Measurements from ENCODE around the gene GPC3. TPM values are rescaled to one million over a fixed set of nuclear protein-coding genes. Genes with fewer than 3 reads are reported as not detected.

Gene GPC3
- total and polyA plus RNA-seq, 2 donors (not counting 3 experiments of a cell fraction or from before 2014, with no cell fraction given), result not detected

- no peaks in the 10 kb centered on the region for H3K27me3 ChIP-seq (ENCODE audit: control insufficient read depth in 2 of 2, insufficient read depth in 2 of 2, low read length in 2 of 2)
- no peak for TF ChIP-seq JUN (IDR thresholded peaks at IDR 0.05; ENCODE audit: borderline replicate concordance, insufficient read depth, insufficient read length, low read depth)
- TF ChIP-seq CTCF (IDR thresholded peaks at IDR 0.05; ENCODE audit: extremely low read depth in 1 of 2, insufficient read depth in 1 of 2, low read depth in 1 of 2, low read length in 2 of 2), result no peak
- no peak for TF ChIP-seq EZH2 (IDR thresholded peaks at IDR 0.05; ENCODE audit: borderline replicate concordance, low read depth, low read length, severe bottlenecking)
- no peak for TF ChIP-seq POLR2A (IDR thresholded peaks at IDR 0.05; ENCODE audit: low read depth, low read length)
- TF ChIP-seq POLR2AphosphoS5 (IDR thresholded peaks at IDR 0.05; ENCODE audit: insufficient read depth, low read depth, low read length), result no peak
- TF ChIP-seq FOS (IDR thresholded peaks at IDR 0.05; ENCODE audit: borderline replicate concordance, insufficient read depth, low read length), result no peak
- TF ChIP-seq MAX (IDR thresholded peaks at IDR 0.05; ENCODE audit: insufficient read depth, insufficient read length), result no peak
- TF ChIP-seq GATA2 (IDR thresholded peaks at IDR 0.05; ENCODE audit: insufficient read depth, insufficient read length, low read depth, low read length), result no peak
- TF ChIP-seq MYC (IDR thresholded peaks at IDR 0.05; ENCODE audit: low read depth, low read length), result no peak
- H3K4me2 ChIP-seq (ENCODE audit: insufficient read depth, low read length), result no peak overlapping the region
- no peak overlapping the region for H2AFZ ChIP-seq (ENCODE audit: low read depth, low read length)
- H3K4me1 ChIP-seq (ENCODE audit: control insufficient read depth, extremely low read depth, insufficient read depth, low read length), result no peaks in the 10 kb centered on the region
- H4K20me1 ChIP-seq (replicated peaks; ENCODE audit: control insufficient read depth, extremely low read depth, insufficient read depth, low read length), result no peaks in the 10 kb centered on the region
- H3K9ac ChIP-seq (replicated peaks; ENCODE audit: extremely low read depth, insufficient read depth, low read length), result no peak overlapping the region
- H3K4me3 ChIP-seq (replicated peaks in 1 of 3; ENCODE audit: insufficient read depth in 1 of 3, low read depth in 1 of 3, low read length in 3 of 3), result no peak overlapping the region
- no peaks in the 10 kb centered on the region for H3K36me3 ChIP-seq (ENCODE audit: control insufficient read depth in 2 of 2, extremely low read depth in 1 of 2, insufficient read depth in 2 of 2, low read length in 2 of 2)
- ChIA-PET POLR2A (no interaction called here), CTCF (interaction anchor here (1.1 to 1.2 kb wide), 2 partner anchors 8 to 27 kb away, joined by 3 to 4 read pairs; no protein-coding TSS in a partner anchor)
- H3K9me3 ChIP-seq (replicated peaks; ENCODE audit: control insufficient read depth, insufficient read depth, low read length), result no peaks in the 10 kb centered on the region
- no peaks in the 10 kb centered on the region for H3K79me2 ChIP-seq (ENCODE audit: control insufficient read depth, insufficient read depth, low read length)
- intact Hi-C loops (cut with micrococcal nuclease) (no loop called here), dilution Hi-C loops (cut with MboI; ENCODE audit: extremely low pct_ligation_motif_present, low sequenced_read_pairs) (no loop called here)
- no peak overlapping the region for H3K27ac ChIP-seq (ENCODE audit: insufficient read depth, low read depth, low read length)
- FAIRE-seq (no peak), DNase-seq (ENCODE audit: low read depth, low spot score) (no peak)
- no peaks in the 10 kb centered on the region for H3K9me1 ChIP-seq (replicated peaks; ENCODE audit: control insufficient read depth, extremely low read depth, insufficient read depth, low read length)
- BruUV-seq (replicated peaks), result no TSS peak
These were observed 173.0 kb downstream of the GPC3 start for GRCh38 chrX:133812402-133812801.
